Osteoblast (primary cell): ENCODE measurements around the gene ZNF212. TPM values are rescaled to one million over a fixed set of nuclear protein-coding genes. Genes with fewer than 3 reads are reported as not detected.

Experiments
- DNase-seq: peaks from one replicate; pipeline ENCODE4 v3.0.0; 2011; ENCODE audit warnings: low spot score, mixed read lengths; ENCODE audit not compliant: insufficient read length; ENCODE audit errors: missing footprints
- H2AFZ ChIP-seq: 2 replicates; pipeline ENCODE4 v1.6.0; 2011; ENCODE audit warnings: mild to moderate bottlenecking, low read length
- H3K27ac ChIP-seq: 2 replicates; pipeline ENCODE4 v1.5.1; 2011; ENCODE audit warnings: mild to moderate bottlenecking, low read depth, low read length, moderate library complexity
- H3K27me3 ChIP-seq: 2 replicates; pipeline ENCODE4 v1.6.0; 2012; ENCODE audit warnings: mild to moderate bottlenecking, control low read depth, inconsistent platforms, low read length, moderate library complexity; ENCODE audit not compliant: insufficient read depth
- H3K36me3 ChIP-seq: 2 replicates; pipeline ENCODE4 v1.5.1; 2011; ENCODE audit warnings: mild to moderate bottlenecking, low read length, control low read depth, moderate library complexity; ENCODE audit not compliant: insufficient read depth
- H3K4me1 ChIP-seq: 2 replicates; pipeline ENCODE4 v1.5.1; 2011; ENCODE audit warnings: mild to moderate bottlenecking, low read length, control low read depth, moderate library complexity; ENCODE audit not compliant: insufficient read depth
- H3K4me2 ChIP-seq: 2 replicates; pipeline ENCODE4 v1.6.0; 2011; ENCODE audit warnings: mild to moderate bottlenecking, low read length; ENCODE audit not compliant: insufficient read depth
- H3K4me3 ChIP-seq: fragments of 200-600 bp; sonication (generic); 3 replicates; pipeline ENCODE4 v1.5.1; 2012; ENCODE audit warnings: mild to moderate bottlenecking, low read length, inconsistent platforms; ENCODE audit not compliant: insufficient read depth
- H3K79me2 ChIP-seq: 2 replicates; pipeline ENCODE4 v1.6.0; 2012; ENCODE audit warnings: mild to moderate bottlenecking, low read length, control low read depth, inconsistent platforms; ENCODE audit not compliant: insufficient read depth
- H3K9me3 ChIP-seq: 2 replicates; pipeline ENCODE4 v1.5.1; 2011; ENCODE audit warnings: low read depth, low read length, control low read depth
- H4K20me1 ChIP-seq: 2 replicates; pipeline ENCODE4 v1.6.0; 2012; ENCODE audit warnings: mild to moderate bottlenecking, low read length, control low read depth; ENCODE audit not compliant: insufficient read depth
- total RNA-seq: library from RNA; depleted of rRNA; stranded (reverse); fragments of >200 nt; gene quantifications from 2 replicates; pipeline ENCODE4 v1.2.3, GENCODE V29; 2012
- TF ChIP-seq, protein P1 (sequence below): IDR thresholded peaks from 2 replicates; pipeline ENCODE4 v1.5.1; 2011; ENCODE audit warnings: mild to moderate bottlenecking, low read depth, low read length, moderate library complexity; ENCODE audit errors: extremely low read depth

Gene ZNF212
- total RNA-seq, 1 donor: 9.0 TPM

- Histone ChIP-seq H3K36me3 (peaks cover 22% of the 10 kb centered on the region), H2AFZ (peak within 1 kb of the TSS; percentile 74), H4K20me1 (peaks cover 31% of the 10 kb centered on the region), H3K27ac (peak within 1 kb of the TSS; percentile 75), H3K4me2 (peak within 1 kb of the TSS; percentile 98), H3K4me3 (peak within 1 kb of the TSS; percentile 93), H3K27me3 (no peaks in the 10 kb centered on the region), H3K9me3 (no peaks in the 10 kb centered on the region), H3K79me2 (peaks cover 52% of the 10 kb centered on the region), H3K4me1 (peaks cover 9% of the 10 kb centered on the region)
- peak; percentile 100 for DNase-seq
- TF ChIP-seq, protein P1, sequence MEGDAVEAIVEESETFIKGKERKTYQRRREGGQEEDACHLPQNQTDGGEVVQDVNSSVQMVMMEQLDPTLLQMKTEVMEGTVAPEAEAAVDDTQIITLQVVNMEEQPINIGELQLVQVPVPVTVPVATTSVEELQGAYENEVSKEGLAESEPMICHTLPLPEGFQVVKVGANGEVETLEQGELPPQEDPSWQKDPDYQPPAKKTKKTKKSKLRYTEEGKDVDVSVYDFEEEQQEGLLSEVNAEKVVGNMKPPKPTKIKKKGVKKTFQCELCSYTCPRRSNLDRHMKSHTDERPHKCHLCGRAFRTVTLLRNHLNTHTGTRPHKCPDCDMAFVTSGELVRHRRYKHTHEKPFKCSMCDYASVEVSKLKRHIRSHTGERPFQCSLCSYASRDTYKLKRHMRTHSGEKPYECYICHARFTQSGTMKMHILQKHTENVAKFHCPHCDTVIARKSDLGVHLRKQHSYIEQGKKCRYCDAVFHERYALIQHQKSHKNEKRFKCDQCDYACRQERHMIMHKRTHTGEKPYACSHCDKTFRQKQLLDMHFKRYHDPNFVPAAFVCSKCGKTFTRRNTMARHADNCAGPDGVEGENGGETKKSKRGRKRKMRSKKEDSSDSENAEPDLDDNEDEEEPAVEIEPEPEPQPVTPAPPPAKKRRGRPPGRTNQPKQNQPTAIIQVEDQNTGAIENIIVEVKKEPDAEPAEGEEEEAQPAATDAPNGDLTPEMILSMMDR: peak; percentile 60
Measured at GRCh38 chr7:149195180-149196150, 44.0 kb upstream of the ZNF212 start, which contains the start of gene ZNF282. ZNF282 (plus strand) TSS chr7:149195546; CDS start chr7:149195590, 44 bp downstream.

DNA sequence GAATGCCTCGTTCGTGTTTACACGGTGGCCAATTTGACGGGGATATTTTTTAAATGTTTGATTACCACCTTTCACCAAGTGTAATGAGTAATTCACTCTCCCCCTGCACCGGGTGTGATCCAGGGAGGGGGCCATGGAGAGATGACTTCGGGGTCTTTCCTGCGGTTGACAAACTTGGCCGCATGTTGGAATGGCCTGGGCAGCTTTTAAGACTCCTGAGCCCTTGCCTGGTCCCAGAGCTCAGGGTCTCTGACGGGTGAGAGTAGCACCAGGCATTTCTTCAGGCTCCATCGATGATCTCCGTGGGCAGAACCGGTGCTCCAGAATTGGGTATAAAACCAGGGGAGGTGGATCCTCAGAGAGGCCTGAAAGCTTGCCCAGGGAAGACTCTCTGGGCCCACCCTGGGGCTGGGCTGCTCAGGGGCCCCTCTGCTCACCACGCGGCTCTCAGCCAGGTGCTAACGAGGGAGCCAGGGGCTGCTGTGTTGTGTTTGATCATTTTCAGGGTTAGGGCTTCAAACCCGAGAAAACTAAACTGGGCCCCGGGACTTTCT lies 43.2 kb upstream of the ZNF212 start:
- H3K79me2 ChIP-seq: peaks cover 59% of the 10 kb centered on the region
- no peaks in the 10 kb centered on the region for H3K27me3 ChIP-seq
- peak overlapping the region; percentile 93 for H3K4me3 ChIP-seq
- H3K27ac ChIP-seq: peak overlapping the region; percentile 75
- DNase-seq: peak; percentile 75
- peak overlapping the region; percentile 98 for H3K4me2 ChIP-seq
- no peaks in the 10 kb centered on the region for H3K9me3 ChIP-seq
- H4K20me1 ChIP-seq: peaks cover 31% of the 10 kb centered on the region
- H2AFZ ChIP-seq: peak overlapping the region; percentile 74
- TF ChIP-seq, protein P1: no peak
- peaks cover 29% of the 10 kb centered on the region for H3K36me3 ChIP-seq
- H3K4me1 ChIP-seq: peaks cover 9% of the 10 kb centered on the region

DNA sequence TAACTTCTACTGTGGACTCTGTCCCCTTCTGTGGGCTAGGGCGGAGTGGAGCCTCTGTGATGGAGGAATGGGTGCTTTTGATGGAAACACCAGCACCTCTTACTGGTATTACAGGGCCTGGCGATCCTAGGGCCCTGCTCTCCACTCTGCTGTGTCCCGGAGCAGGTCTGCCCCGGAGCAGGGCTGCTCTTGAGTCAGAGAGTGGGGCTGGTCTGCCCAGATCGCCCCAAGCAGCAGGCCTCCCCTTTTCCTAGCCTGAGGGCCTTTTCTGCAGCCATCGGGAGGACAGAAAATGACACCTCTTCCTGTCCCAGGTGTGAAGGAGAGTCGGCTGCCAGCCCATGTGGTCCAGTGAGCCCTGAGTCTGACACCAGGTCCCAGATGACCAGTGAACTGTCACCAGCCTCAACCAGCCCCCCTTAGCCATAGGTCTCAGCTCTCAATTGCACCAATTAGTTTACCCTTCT lies 42.7 kb upstream of the ZNF212 start:
- H3K4me3 ChIP-seq: peak overlapping the region; percentile 93
- no peaks in the 10 kb centered on the region for H3K9me3 ChIP-seq
- peak overlapping the region; percentile 98 for H3K4me2 ChIP-seq
- peaks cover 9% of the 10 kb centered on the region for H3K4me1 ChIP-seq
- H4K20me1 ChIP-seq: peaks cover 31% of the 10 kb centered on the region
- TF ChIP-seq, protein P1: no peak
- no peaks in the 10 kb centered on the region for H3K27me3 ChIP-seq
- H2AFZ ChIP-seq: peak overlapping the region; percentile 41
- peak; percentile 93 for DNase-seq
- peak overlapping the region; percentile 75 for H3K27ac ChIP-seq
- peaks cover 32% of the 10 kb centered on the region for H3K36me3 ChIP-seq
- peaks cover 63% of the 10 kb centered on the region for H3K79me2 ChIP-seq

GRCh38 chr7:149197675-149198074 lies 41.8 kb upstream of the ZNF212 start:
- H3K4me2 ChIP-seq: no peak overlapping the region

More at GRCh38 chr7:149197675-149198074, 41.8 kb upstream of the ZNF212 start:
- H3K79me2 ChIP-seq: peaks cover 66% of the 10 kb centered on the region
- H2AFZ ChIP-seq: no peak overlapping the region
- no peak overlapping the region for H3K4me3 ChIP-seq
- no peaks in the 10 kb centered on the region for H3K9me3 ChIP-seq
- H3K36me3 ChIP-seq: peaks cover 39% of the 10 kb centered on the region
- TF ChIP-seq, protein P1: no peak
- peak; percentile 53 for DNase-seq
- H4K20me1 ChIP-seq: peaks cover 31% of the 10 kb centered on the region
- H3K4me1 ChIP-seq: peaks cover 9% of the 10 kb centered on the region
- no peaks in the 10 kb centered on the region for H3K27me3 ChIP-seq
- no peak overlapping the region for H3K27ac ChIP-seq
